ENCODE measurements around the gene MREG. TPM values are rescaled to one million over a fixed set of nuclear protein-coding genes. Genes with fewer than 3 reads are reported as not detected.
"Not testable (repeated sequence)": the region's sequence is repeated elsewhere in the genome, so short reads cannot be mapped to it uniquely, and the experiment has no call there.

Gene MREG
- total RNA-seq, 4 donors from 2014 or later = 2.2 to 5.6 (median 3.7) TPM

DNA sequence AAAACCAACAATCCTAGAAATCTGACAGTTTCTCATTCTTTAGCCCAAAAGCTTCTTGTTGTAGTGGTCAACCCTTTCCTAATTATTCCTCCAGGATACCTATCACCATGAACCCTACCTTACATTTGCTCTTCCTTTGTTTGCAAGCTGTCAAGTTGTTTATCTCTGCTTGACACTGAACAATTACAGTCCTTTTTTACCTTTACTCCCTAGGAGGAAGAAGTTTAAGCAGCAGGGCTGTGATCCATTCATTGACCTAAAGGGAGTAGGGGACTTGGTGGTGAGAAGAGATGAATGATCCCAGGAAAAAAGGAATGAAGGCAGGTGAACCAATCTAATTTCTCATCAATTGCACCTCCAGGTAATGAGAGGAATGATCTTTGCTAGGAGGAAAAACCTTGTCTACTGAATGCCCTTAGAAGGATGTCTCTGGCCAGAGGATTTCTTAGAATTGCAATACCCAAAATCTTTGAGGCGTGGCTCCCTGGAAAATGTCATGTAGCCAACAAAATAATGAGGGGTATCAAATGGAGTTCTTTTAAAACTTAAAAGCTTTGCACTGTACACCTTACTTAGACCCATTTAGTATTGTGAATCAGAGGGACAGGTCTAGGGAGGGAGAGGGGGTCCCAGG lies 47.7 kb downstream of the MREG start:
- TF ChIP-seq, protein P1, sequence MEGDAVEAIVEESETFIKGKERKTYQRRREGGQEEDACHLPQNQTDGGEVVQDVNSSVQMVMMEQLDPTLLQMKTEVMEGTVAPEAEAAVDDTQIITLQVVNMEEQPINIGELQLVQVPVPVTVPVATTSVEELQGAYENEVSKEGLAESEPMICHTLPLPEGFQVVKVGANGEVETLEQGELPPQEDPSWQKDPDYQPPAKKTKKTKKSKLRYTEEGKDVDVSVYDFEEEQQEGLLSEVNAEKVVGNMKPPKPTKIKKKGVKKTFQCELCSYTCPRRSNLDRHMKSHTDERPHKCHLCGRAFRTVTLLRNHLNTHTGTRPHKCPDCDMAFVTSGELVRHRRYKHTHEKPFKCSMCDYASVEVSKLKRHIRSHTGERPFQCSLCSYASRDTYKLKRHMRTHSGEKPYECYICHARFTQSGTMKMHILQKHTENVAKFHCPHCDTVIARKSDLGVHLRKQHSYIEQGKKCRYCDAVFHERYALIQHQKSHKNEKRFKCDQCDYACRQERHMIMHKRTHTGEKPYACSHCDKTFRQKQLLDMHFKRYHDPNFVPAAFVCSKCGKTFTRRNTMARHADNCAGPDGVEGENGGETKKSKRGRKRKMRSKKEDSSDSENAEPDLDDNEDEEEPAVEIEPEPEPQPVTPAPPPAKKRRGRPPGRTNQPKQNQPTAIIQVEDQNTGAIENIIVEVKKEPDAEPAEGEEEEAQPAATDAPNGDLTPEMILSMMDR (IDR thresholded peaks at IDR 0.05) = no peak
- DNase-seq (ENCODE audit: low spot score) (no peak), ATAC-seq (ENCODE audit: low FRiP score) (no peak)

DNA sequence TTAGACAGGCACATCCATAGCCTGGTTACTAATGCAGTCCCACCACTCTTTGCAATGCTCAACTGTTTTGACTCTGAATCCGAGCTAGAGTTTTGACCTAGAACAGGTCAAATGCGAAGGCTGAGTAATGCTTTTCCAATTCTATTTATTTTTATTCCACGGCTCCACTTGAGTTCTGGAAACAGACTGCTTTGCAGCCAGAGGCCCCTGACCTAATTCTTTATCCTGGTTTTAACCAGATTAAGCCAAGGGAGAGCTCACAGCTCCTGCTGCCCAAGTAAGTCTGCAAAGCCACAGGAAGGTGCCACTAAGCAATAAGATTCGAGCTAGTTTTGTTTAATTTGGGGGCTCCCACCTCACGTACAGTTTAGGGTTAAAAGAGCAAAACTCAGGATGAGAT lies 51.4 kb downstream of the MREG start:
- DNase-seq (ENCODE audit: low spot score) (no peak), ATAC-seq (ENCODE audit: low FRiP score) (no peak)

DNA sequence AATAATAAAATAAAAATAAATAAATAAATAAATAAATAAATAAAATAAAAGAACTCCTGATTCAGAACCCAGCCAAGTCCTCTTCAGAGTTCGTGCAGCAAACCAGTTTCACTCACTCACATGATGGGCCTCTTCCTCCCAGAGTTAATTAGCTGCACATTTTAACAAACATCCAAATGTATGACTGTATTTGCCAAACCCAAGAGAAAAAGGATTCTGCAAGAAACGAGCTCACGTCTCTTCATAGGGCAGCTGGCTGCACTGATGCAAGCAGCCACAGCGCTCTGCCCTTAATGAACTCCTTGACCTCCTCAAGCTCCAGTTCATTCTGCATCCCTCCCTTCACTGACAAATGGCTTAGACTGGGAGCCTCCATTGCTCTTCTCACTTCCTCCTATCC lies 55.1 kb downstream of the MREG start:
- no peak for ATAC-seq (ENCODE audit: low FRiP score)
- DNase-seq (ENCODE audit: low spot score) = no peak
- TF ChIP-seq, protein P1 (IDR thresholded peaks at IDR 0.05) = no peak

More for the DNA sequence above, 51.4 kb downstream of the MREG start:
- TF ChIP-seq, protein P1 (IDR thresholded peaks at IDR 0.05) = no peak

DNA sequence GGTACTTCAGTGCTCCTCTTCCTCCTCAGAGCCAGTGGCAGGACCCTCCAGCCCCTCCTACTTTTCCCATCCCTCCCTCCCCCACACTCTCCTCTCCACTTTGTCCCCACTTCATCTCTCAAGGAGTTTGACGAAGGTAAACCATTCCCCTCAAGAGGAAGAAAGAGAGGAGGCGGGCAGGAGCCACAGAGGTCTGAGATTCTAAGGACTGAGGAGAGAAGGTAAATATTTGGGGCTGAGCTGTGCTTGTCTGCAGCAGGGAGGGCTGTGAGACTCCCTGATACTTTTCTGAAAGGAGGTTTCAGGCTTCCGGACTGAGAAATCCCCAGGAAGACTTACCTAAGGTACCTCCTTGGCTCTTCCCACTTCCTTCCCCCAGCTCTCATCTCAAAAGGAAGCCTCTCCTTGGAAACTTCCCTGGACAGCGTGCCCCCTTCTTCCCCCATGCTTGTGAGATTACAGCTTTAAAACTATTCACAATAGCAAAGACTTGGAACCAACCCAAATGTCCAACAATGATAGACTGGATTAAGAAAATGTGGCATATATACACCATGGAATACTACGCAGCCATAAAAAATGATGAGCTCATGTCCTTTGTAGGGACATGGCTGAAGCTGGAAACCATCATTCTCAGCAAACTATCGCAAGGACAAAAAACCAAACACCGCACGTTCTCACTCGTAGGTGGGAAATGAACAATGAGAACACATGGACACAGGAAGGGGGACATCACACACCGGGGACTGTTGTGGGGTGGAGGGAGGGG lies 55.8 kb downstream of the MREG start:
- ATAC-seq (ENCODE audit: low FRiP score); DNase-seq (ENCODE audit: low spot score): not testable (repeated sequence)

DNA sequence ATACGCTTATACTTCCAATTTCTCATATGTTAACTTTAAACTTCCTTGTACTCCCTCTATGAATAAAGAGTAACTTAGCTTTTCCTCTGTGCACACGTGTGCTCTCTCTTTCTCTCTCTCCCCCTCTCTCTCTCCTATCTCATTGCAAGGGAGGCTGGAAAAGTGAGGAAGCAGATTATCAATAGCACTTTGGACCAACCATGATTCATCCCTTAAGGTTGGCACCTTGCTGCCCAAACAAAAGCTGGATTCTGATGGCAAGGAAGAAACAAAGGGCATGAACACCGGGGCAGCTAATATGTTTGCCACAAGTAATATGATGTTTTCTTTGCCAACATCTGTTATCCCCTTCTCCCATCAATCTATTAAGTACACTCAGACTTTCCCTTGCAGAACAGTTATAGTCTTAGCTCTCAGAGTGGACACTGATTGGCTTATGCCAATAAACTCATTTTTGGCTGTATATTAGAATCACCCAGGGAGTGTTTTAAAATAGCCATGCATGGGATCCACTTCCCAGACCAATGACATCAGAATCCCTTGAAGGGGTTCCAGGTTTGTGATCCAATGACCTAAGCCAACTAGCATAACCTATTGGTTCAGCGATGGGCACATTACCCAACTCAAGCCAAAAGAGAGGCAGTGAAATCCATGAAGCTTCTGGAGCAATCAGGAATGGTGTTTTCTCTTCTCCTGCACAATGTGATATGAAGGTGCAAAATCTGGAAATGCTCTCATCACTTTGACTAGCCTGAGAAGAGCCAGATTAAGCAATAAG lies 60.3 kb downstream of the MREG start:
- ATAC-seq (ENCODE audit: low FRiP score) = no peak
- DNase-seq (ENCODE audit: low spot score) = no peak
- TF ChIP-seq, protein P1 (IDR thresholded peaks at IDR 0.05) = no peak

DNA sequence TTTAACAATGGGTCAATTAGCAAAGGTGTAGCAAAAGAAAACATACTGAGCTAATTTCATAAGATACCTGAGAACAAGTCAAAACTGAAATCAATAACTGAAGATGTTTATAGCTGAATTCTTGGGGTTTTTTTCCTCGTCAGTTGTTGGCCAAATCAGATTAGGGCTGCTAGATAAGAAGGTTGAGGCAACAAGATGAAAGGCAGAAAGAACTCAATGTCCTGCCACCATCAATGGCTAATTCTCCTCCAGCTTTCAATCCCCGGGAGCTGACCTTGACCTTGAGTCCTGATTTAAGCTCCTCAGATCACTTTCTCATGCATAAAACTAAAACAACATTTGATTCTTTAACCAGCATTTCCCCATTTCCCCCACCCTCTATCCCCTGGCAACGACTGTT lies 61.8 kb downstream of the MREG start:
- TF ChIP-seq, protein P1 (IDR thresholded peaks at IDR 0.05) = no peak
- DNase-seq (ENCODE audit: low spot score) = no peak
- no peak for ATAC-seq (ENCODE audit: low FRiP score)

DNA sequence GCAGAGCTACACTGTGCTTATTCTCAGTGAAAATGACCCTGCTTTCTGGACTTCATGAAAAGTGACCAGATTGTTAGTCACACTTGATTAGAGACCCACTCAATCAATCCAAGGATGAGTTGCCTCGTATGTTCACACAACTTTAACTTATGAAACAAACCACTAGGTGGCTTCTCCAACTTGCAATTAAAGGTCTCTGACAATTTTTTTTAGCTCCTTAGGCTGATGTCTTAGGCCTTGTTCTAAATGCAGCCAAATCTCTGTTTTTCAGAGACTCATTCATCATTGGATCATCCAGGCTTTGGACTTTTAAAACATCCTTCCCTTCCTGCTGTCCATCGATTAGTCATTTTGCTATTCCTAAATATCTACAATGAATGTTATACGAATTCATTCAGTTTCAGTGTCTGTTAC lies 63.4 kb downstream of the MREG start:
- ATAC-seq (ENCODE audit: low FRiP score) = peak; percentile 51
- TF ChIP-seq, protein P1 (IDR thresholded peaks at IDR 0.05) = no peak
- no peak for DNase-seq (ENCODE audit: low spot score)

All from omental fat pad (tissue), 4 donors.